Kidney (tissue), 14 donors: ENCODE results near the gene SLC35G6. TPM values are rescaled to one million over a fixed set of nuclear protein-coding genes. Genes with fewer than 3 reads are reported as not detected.
"Not testable (repeated sequence)": the region's sequence is repeated elsewhere in the genome, so short reads cannot be mapped to it uniquely, and the experiment has no call there.

ENCODE experiments used
- DNase-seq, 5 donors: peaks; one replicate each; pipeline ENCODE4 v3.0.0-alpha.2; 2013 to 2020
- FAIRE-seq: peaks from 2 replicates; lab custom pipeline; 2012; peaks lifted over from hg19 to GRCh38; lab: Jason Lieb, UNC
- H3K27ac ChIP-seq, 2 donors: one replicate each; pipeline ENCODE4 v1.7.0; 2013; ENCODE audit warnings: low read depth in 2 of 2, low read length in 2 of 2, inconsistent platforms in 1 of 2
- H3K27me3 ChIP-seq: one replicate; pipeline ENCODE4 v1.7.1; 2013; ENCODE audit warnings: low read length, inconsistent platforms; ENCODE audit not compliant: control insufficient read depth, insufficient read depth
- H3K36me3 ChIP-seq, 3 donors: one replicate each; pipeline versions ENCODE4 v1.7.0 to v1.7.1; 2013; ENCODE audit warnings: low read length in 3 of 3, control low read depth in 1 of 3, inconsistent platforms in 1 of 3; ENCODE audit not compliant: insufficient read depth in 3 of 3, control insufficient read depth in 2 of 3
- H3K4me1 ChIP-seq, 3 donors: one replicate each; pipeline versions ENCODE4 v1.7.0 to v1.7.1; 2013; ENCODE audit warnings: low read length in 3 of 3, inconsistent platforms in 1 of 3, low read depth in 1 of 3; ENCODE audit not compliant: control insufficient read depth in 2 of 3, insufficient read depth in 2 of 3
- H3K4me3 ChIP-seq, 3 donors: one replicate each; pipeline versions ENCODE4 v1.7.0 to v1.8.1; 2013; ENCODE audit warnings: low read length in 3 of 3, control low read depth in 1 of 3, inconsistent platforms in 1 of 3
- H3K9ac ChIP-seq, 3 donors: one replicate each; pipeline versions ENCODE4 v1.7.0 to v1.7.1; 2013; ENCODE audit warnings: low read length in 3 of 3, control low read depth in 1 of 3, inconsistent platforms in 1 of 3
- H3K9me3 ChIP-seq, 3 donors: one replicate each; pipeline versions ENCODE4 v1.7.0 to v1.7.1; 2013; ENCODE audit warnings: low read length in 3 of 3, control low read depth in 1 of 3, inconsistent platforms in 1 of 3; ENCODE audit not compliant: control insufficient read depth in 2 of 3, insufficient read depth in 1 of 3
- CTCF ChIP-seq: IDR thresholded peaks from 3 replicates; pipeline ENCODE4 v1.5.1; 2012; ENCODE audit warnings: mild to moderate bottlenecking, moderate library complexity, borderline replicate concordance; ENCODE audit not compliant: insufficient read depth; ENCODE audit errors: extremely low read depth
- intact Hi-C: fragments of 100-400 bp; cut with DNase I; formaldehyde crosslinking; loops from one replicate; pipeline ENCODE4 v1.11.1; 2022
- polyA plus RNA-seq: library from polyadenylated mRNA; stranded (reverse); fragments of 350-450 nt; fragmentation: Illumina TruSeq; extraction: RNeasy Lipid Tissue Mini Kit (QIAGEN cat#74804); gene quantifications from one replicate; pipeline ENCODE4 v1.2.3, GENCODE V29; 2014; ENCODE audit warnings: low read depth, low replicate concordance; ENCODE audit not compliant: insufficient read depth
- total RNA-seq: library from RNA; stranded (reverse); fragmentation: NEBNext Ultra II Directional; extraction: Animal tissue kit (Norgen Biotek cat#: 25700); gene quantifications from one replicate; pipeline ENCODE4 v1.2.1, GENCODE V29; 2021
- donor health status: control.
- donor health status: control.
- donor health status: control.
- donor health status: control.
- donor health status: control.
- donor health status: DM: yes; HTN: yes; CAD: no.
- donor health status: Normal renal cell carcinoma (clear cell type).

Gene SLC35G6
- total and polyA plus RNA-seq, 2 donors from 2014 or later: not detected

- no peaks in the 10 kb centered on the region for H3K27me3 ChIP-seq
- no peaks in the 10 kb centered on the region for H3K9me3 ChIP-seq
- H3K4me1 ChIP-seq: peaks cover 2 to 44% (median 15%) of the 10 kb centered on the region in 3 donors
- no peaks in the 10 kb centered on the region for H3K36me3 ChIP-seq
- DNase-seq: peak; percentile 68 to 89 (median 76)
- peak within 1 kb of the TSS; percentile 67 to 97 (median 93) for H3K9ac ChIP-seq
- peak within 1 kb of the TSS; percentile 71 to 91 (median 79) for H3K4me3 ChIP-seq
- intact Hi-C loops: no loop called here
- no peak for FAIRE-seq
- peak within 1 kb of the TSS; percentile 98 to 99 for H3K27ac ChIP-seq
- TF ChIP-seq CTCF: no peak
Measured at GRCh38 chr17:7479213-7480088, 1.8 kb upstream of the SLC35G6 start, which contains the start of gene ZBTB4. TSS of gene ZBTB4 (minus strand) at chr17:7479631. CDS start at chr17:7466801, 12,830 bp downstream.

- Histone ChIP-seq H3K9me3 (no peaks in the 10 kb centered on the region), H3K27me3 (no peaks in the 10 kb centered on the region), H3K4me1 (peaks cover 2 to 44% (median 15%) of the 10 kb centered on the region in 3 donors), H3K36me3 (no peaks in the 10 kb centered on the region), H3K4me3 (peak overlapping the region; percentile 71 to 85 (median 79)), H3K27ac (peak overlapping the region; percentile 98), H3K9ac (peak overlapping the region; percentile 67 to 97 (median 93))
- DNase-seq: peak in 1 of 5 donors; percentile 29
- no peak for TF ChIP-seq CTCF
- no peak for FAIRE-seq
- intact Hi-C loops: no loop called here
Measured at GRCh38 chr17:7480089-7480384, 1.2 kb upstream of the SLC35G6 start.

GRCh38 chr17:7481842-7482741 is 846 bp downstream of the SLC35G6 start:
- Histone ChIP-seq H3K27ac (peak overlapping the region; percentile 100), H3K4me1 (peaks cover 2 to 30% (median 7%) of the 10 kb centered on the region in 3 donors)
- FAIRE-seq, intact Hi-C loops, H3K9ac ChIP-seq, H3K27me3 ChIP-seq, H3K9me3 ChIP-seq, H3K4me3 ChIP-seq, H3K36me3 ChIP-seq: not testable (repeated sequence)
- DNase-seq: peak in 1 of 5 donors; percentile 76

GRCh38 chr17:7482742-7483088 is 1.5 kb downstream of the SLC35G6 start:
- Histone ChIP-seq H3K4me1 (peaks cover 2 to 29% (median 5%) of the 10 kb centered on the region in 3 donors), H3K9ac (peak overlapping the region in 1 of 3 donors; percentile 99), H3K27ac (peak overlapping the region; percentile 100), H3K4me3 (peak overlapping the region; percentile 92 to 96 (median 92))
- H3K27me3 ChIP-seq, FAIRE-seq, H3K36me3 ChIP-seq, intact Hi-C loops, H3K9me3 ChIP-seq: not testable (repeated sequence)
- peak in 2 of 5 donors; percentile 51 to 76 for DNase-seq
